HEK293 (cell line): ENCODE results near the gene RPS6KA5.

ENCODE experiments used
- CTCF ChIP-seq: fragments of 450-650 bp; formaldehyde crosslinking; IDR thresholded peaks from 2 replicates; pipeline ENCODE4 v1.5.1; 2016; ENCODE audit warnings: missing biosample characterization, missing genetic modification characterization
- MEIS1 ChIP-seq: sonication (generic); formaldehyde crosslinking; IDR thresholded peaks from 2 replicates; pipeline ENCODE4 v1.8.1; 2022; ENCODE audit warnings: missing genetic modification reagents, mild to moderate bottlenecking, borderline replicate concordance
- ZBTB20 ChIP-seq: fragments of 450-650 bp; formaldehyde crosslinking; IDR thresholded peaks from 2 replicates; pipeline ENCODE4 v1.5.1; 2016; ENCODE audit warnings: missing biosample characterization, missing genetic modification characterization
- ZNF311 ChIP-seq: fragments of 450-650 bp; formaldehyde crosslinking; IDR thresholded peaks from 2 replicates; pipeline ENCODE4 v1.5.1; 2017; ENCODE audit warnings: missing biosample characterization, missing genetic modification characterization, borderline replicate concordance

GRCh38 chr14:91078095-91078737, 17.8 kb upstream of the RPS6KA5 start:
- TF ChIP-seq CTCF (tag by site-specific recombination) (no peak), MEIS1 (no peak), ZBTB20 (no peak), ZNF311 (tag by site-specific recombination) (no peak)
